DOHH2 (cell line): ENCODE data around the gene SPN.
"Not testable (repeated sequence)": the region's sequence is repeated elsewhere in the genome, so short reads cannot be mapped to it uniquely, and the experiment has no call there.

Experiments used
- CTCF ChIP-seq: fragments of 200-600 bp; sonication (generic); IDR thresholded peaks from one replicate; pipeline ENCODE4 v1.5.1; 2014; ENCODE audit warnings: antibody characterized with exemption, mild to moderate bottlenecking, low read depth, low read length; ENCODE audit not compliant: poor library complexity, severe bottlenecking
- EZH2phosphoT487 ChIP-seq: fragments of 200-600 bp; sonication (generic); IDR thresholded peaks from 2 replicates; pipeline ENCODE4 v1.6.1; 2017; ENCODE audit warnings: borderline replicate concordance, mild to moderate bottlenecking, antibody characterized with exemption, low read length, moderate library complexity, mixed read lengths

DNA sequence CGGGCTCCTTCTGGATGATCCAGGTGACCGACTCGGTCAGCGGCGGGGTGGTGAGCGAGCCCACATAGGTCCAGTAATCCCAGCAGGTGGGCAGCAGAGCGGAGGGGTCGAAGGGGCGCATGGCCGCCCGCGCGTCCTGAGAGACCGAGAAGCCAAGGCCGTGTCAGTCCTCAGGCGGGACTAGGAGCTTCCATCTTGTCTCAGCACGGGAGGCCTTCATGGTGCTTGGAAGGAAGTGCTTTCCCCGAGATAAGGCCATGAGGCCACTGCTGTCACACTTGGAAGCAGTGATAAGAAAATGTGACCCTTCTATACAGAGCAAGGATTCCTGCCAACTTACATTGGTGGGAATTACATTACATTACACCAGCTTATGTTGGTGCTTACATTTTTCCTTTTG is 40.3 kb upstream of the SPN start:
- not testable (repeated sequence) for TF ChIP-seq CTCF, EZH2phosphoT487
